OCI-LY1 (cell line): ENCODE data around the gene GIGYF1.

ENCODE experiments used
- CTCF ChIP-seq: fragments of 200-600 bp; sonication (generic), shearing (Covaris generic); IDR thresholded peaks from 2 replicates; pipeline ENCODE4 v1.5.1; 2017; ENCODE audit warnings: mild to moderate bottlenecking, antibody characterized with exemption, low read length, moderate library complexity, mixed read lengths
- EZH2 ChIP-seq: fragments of 200-600 bp; sonication (generic), shearing (Covaris generic); IDR thresholded peaks from 2 replicates; pipeline ENCODE4 v1.8.0; 2017; ENCODE audit warnings: borderline replicate concordance, mixed run types, mild to moderate bottlenecking, antibody characterized with exemption, low read length, moderate library complexity, mixed read lengths

- TF ChIP-seq CTCF (no peak), EZH2 (no peak)
Observed at GRCh38 chr7:100649826-100650565, 44.1 kb downstream of the GIGYF1 start.
